Peyer's patch (tissue), 4 donors: ENCODE results near the gene ADCY3.

Source experiments
- POLR2A ChIP-seq, 2 donors: fragments of 450-650 bp; IDR thresholded peaks; one replicate each; pipeline ENCODE4 v1.5.1; 2017; ENCODE audit warnings: antibody characterized with exemption in 2 of 2, mild to moderate bottlenecking in 2 of 2, moderate library complexity in 2 of 2
- TF ChIP-seq, protein P1 (sequence below), 6 experiments: fragments of 450-650 bp in 4 of 6; fragments of 200-600 bp in 2 of 6; sonication (generic) in 1 of 6; IDR thresholded peaks; one replicate each; pipeline ENCODE4 v1.5.1; 2017 to 2019; ENCODE audit warnings: antibody characterized with exemption in 6 of 6, mild to moderate bottlenecking in 3 of 6, moderate library complexity in 1 of 6

- TF ChIP-seq, protein P1, sequence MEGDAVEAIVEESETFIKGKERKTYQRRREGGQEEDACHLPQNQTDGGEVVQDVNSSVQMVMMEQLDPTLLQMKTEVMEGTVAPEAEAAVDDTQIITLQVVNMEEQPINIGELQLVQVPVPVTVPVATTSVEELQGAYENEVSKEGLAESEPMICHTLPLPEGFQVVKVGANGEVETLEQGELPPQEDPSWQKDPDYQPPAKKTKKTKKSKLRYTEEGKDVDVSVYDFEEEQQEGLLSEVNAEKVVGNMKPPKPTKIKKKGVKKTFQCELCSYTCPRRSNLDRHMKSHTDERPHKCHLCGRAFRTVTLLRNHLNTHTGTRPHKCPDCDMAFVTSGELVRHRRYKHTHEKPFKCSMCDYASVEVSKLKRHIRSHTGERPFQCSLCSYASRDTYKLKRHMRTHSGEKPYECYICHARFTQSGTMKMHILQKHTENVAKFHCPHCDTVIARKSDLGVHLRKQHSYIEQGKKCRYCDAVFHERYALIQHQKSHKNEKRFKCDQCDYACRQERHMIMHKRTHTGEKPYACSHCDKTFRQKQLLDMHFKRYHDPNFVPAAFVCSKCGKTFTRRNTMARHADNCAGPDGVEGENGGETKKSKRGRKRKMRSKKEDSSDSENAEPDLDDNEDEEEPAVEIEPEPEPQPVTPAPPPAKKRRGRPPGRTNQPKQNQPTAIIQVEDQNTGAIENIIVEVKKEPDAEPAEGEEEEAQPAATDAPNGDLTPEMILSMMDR (IDR thresholded peaks at IDR 0.05) = no peak
- no peak for TF ChIP-seq POLR2A (IDR thresholded peaks at IDR 0.05)
Measured at GRCh38 chr2:24791452-24791851, 128.6 kb downstream of the ADCY3 start.
